Measurements from ENCODE around the gene ATP5PF. TPM values are rescaled to one million over a fixed set of nuclear protein-coding genes. Genes with fewer than 3 reads are reported as not detected.

ATP5PF gene
- total and polyA plus RNA-seq, 2 of the 4 experiments (the other 2 are of a cell fraction): 76.0 to 190 TPM

GRCh38 chr21:25737421-25737820 is 2.7 kb upstream of the ATP5PF start:
- no TSS peak for BruUV-seq (replicated peaks)
- Histone ChIP-seq H2AK5ac (ENCODE audit: low read depth, low read length) (no peak overlapping the region), H4K91ac (ENCODE audit: insufficient read depth, low read depth, low read length) (no peak overlapping the region), H3K4me3 (ENCODE audit: insufficient read depth, low read depth, low read length) (no peak overlapping the region), H3K4me1 (ENCODE audit: control insufficient read depth, insufficient read depth, low read length) (no peaks in the 10 kb centered on the region), H3K4ac (ENCODE audit: low read depth, low read length) (no peak overlapping the region), H3K18ac (ENCODE audit: low read depth, low read length) (no peak overlapping the region), H3K14ac (replicated peaks; ENCODE audit: low read depth, low read length) (no peak overlapping the region), H2BK5ac (ENCODE audit: low read depth, low read length, poor library complexity, severe bottlenecking) (no peak overlapping the region), H4K8ac (ENCODE audit: low read depth in 2 of 2, low read length in 2 of 2) (no peak overlapping the region), H4K5ac (ENCODE audit: low read depth, low read length) (no peak overlapping the region), H3K56ac (ENCODE audit: extremely low read depth, insufficient read depth, low read length) (no peak overlapping the region), H3K9me3 (ENCODE audit: control insufficient read depth, insufficient read depth, low read length) (no peaks in the 10 kb centered on the region), H2AFZ (replicated peaks; ENCODE audit: low read length, poor library complexity) (no peak overlapping the region), H2BK15ac (ENCODE audit: low read depth, low read length) (no peak overlapping the region), H3K79me1 (ENCODE audit: low read depth in 1 of 2, low read length in 2 of 2) (peaks cover 12 to 30% of the 10 kb centered on the region in 2 experiments), H3K27me3 (ENCODE audit: control insufficient read depth, insufficient read depth, low read length) (no peaks in the 10 kb centered on the region), H3K36me3 (ENCODE audit: control insufficient read depth, insufficient read depth, low read length) (peaks cover 1% of the 10 kb centered on the region; the same call in 1 of the 2 replicates), H2AK9ac (replicated peaks; ENCODE audit: low read depth, low read length, poor library complexity) (no peak overlapping the region), H2BK120ac (ENCODE audit: low read depth, low read length) (no peak overlapping the region), H3K23ac (ENCODE audit: low read depth, low read length) (no peak overlapping the region), H3K9ac (ENCODE audit: low read depth, low read length) (no peak overlapping the region), H2BK20ac (ENCODE audit: low read depth, low read length) (no peak overlapping the region), H4K20me1 (ENCODE audit: insufficient read depth, low read length) (no peaks in the 10 kb centered on the region; the same call in 1 of the 2 replicates), H3K9me1 (ENCODE audit: insufficient read depth, low read length) (no peaks in the 10 kb centered on the region), H3K27ac (ENCODE audit: insufficient read depth, low read length) (no peak overlapping the region), H3K4me2 (ENCODE audit: low read depth, low read length) (no peak overlapping the region)
- CTCF ChIA-PET: no interaction called here
- ATAC-seq (ENCODE audit: low read depth) (no peak), DNase-seq (no peak)
- dilution Hi-C loops (cut with HindIII; ENCODE audit: low sequenced_read_pairs, unreplicated experiment): no loop called here
- WGBS, 2 experiments (ENCODE audit: extremely low coverage in 2 of 2, insufficient read length in 1 of 2): no CpG with 5 or more reads among the region's 1 CpG
- in situ Hi-C loops (cut with MboI; ENCODE audit: low sequenced_read_pairs): no loop called here
- POLR2A ChIA-PET (ENCODE audit: unreplicated experiment): no interaction called here
- no peak for TF ChIP-seq MAZ (IDR thresholded peaks at IDR 0.05; ENCODE audit: borderline replicate concordance, low read depth, low read length)
- no peak for TF ChIP-seq FOS (IDR thresholded peaks at IDR 0.05; ENCODE audit: low read depth, low read length)
- TF ChIP-seq USF2 (IDR thresholded peaks at IDR 0.05; ENCODE audit: low read depth, low read length): no peak
- no peak for TF ChIP-seq POLR2A (IDR thresholded peaks at IDR 0.05; ENCODE audit: low read depth, low read length)
- intact Hi-C loops (cut with micrococcal nuclease): loop anchor here (5.0 kb wide), 2 partner anchors 430 to 980 kb away; no protein-coding TSS in a partner anchor

All from IMR-90 (cell line).